Measurements from ENCODE around the gene NUP205. TPM values are rescaled to one million over a fixed set of nuclear protein-coding genes. Genes with fewer than 3 reads are reported as not detected.

Gene NUP205
- total and polyA plus RNA-seq, 4 donors, result 39.7 to 51.5 (median 44.8) TPM

Small RNAs within 50 kb of the gene (small RNA-seq; reads per million reads assigned to genes)
- gene RNU6-1154P (ENCODE audit: low replicate concordance), result not detected

Other genes starting within 250 kb of the NUP205 start
- gene CNOT4, start 47.8 kb upstream of the NUP205 start, total RNA-seq, result 10 to 100 TPM; 18.3 to 26.4 TPM
- 10 to 100 TPM; 30.4 to 36.6 TPM for gene CNOT4, start 47.8 kb upstream of the NUP205 start, polyA plus RNA-seq (ENCODE audit: insufficient read length in 2 of 2)
- gene STMP1, start 104.6 kb downstream of the NUP205 start, total RNA-seq, result 10 to 100 TPM; 29.0 to 31.7 TPM
- 10 to 100 TPM; 67.9 to 84.7 TPM for gene STMP1, start 104.6 kb downstream of the NUP205 start, polyA plus RNA-seq (ENCODE audit: insufficient read length in 2 of 2)
- 100 to 1,000 TPM in 1 of 2 donors, 10 to 100 TPM in 1; 50.2 to 936 TPM for gene SLC13A4, start 170.3 kb downstream of the NUP205 start, total RNA-seq
- 100 to 1,000 TPM in 1 of 2 donors, 1 to 10 TPM in 1; 5.0 to 161 TPM for gene SLC13A4, start 170.3 kb downstream of the NUP205 start, polyA plus RNA-seq (ENCODE audit: insufficient read length in 2 of 2)
- gene FAM180A, start 190.9 kb downstream of the NUP205 start, total RNA-seq, result under 1 TPM; 0.61 to 0.99 TPM
- under 1 TPM; 0.21 to 0.22 TPM for gene FAM180A, start 190.9 kb downstream of the NUP205 start, polyA plus RNA-seq (ENCODE audit: insufficient read length in 2 of 2)